GM18511 (cell line): ENCODE data around the gene KLF1.
A peak's percentile ranks its signal among the peaks of the same experiment; 100 is the strongest.
"Not testable (repeated sequence)": the region's sequence is repeated elsewhere in the genome, so short reads cannot be mapped to it uniquely, and the experiment has no call there.

Source experiments
- ATAC-seq: cut with Tn5 transposase; IDR thresholded peaks from one replicate; pipeline ENCODE4 v1.9.1; 2021; ENCODE audit warnings: mild to moderate bottlenecking, moderate library complexity; ENCODE audit not compliant: unreplicated experiment

Gene KLF1

GRCh38 chr19:12886969-12887747 is at the start of gene KLF1:
TSS of gene KLF1 (minus strand) at chr19:12887201. CDS start at chr19:12887140, 61 bp downstream.
- no peak for ATAC-seq

DNA sequence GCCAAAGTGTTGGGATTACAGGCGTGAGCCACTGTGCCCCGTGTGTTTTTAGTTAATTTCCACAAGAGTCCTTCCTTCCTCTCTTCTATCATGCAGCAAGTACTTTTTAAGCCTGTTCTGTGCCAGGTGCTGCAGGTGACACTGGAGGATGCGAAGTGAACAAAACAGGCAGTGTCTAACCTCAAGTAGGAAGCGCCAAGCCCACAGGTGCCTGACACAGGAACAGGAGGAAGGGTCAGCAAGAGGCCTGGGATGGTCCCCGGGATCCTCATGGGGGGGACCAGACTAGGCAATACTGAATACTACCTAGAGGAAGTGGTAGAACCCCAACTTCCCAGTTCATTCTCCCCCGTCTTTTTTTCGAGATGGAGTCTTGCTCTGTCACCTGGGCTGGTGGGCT is 49.6 kb upstream of the KLF1 start:
- no peak for ATAC-seq

DNA sequence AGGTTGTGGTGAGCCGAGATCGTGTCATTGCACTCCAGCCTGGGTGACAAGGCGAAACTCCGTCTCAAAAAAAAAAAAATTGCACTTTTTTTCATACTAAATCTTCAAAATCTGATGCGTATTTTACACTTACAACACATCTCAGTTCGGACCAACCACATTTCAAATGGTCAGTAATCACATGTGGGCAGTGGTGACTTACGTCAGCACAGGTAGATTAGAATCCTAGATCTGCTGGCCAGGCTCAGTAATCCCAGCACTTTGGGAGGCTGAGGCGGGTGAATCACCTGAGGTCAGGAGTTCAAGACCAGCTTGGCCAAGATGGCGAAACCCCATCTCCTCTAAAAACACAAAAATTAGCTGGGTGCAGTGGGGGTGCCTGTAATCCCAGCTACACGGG is 48.1 kb upstream of the KLF1 start:
- ATAC-seq: no peak

DNA sequence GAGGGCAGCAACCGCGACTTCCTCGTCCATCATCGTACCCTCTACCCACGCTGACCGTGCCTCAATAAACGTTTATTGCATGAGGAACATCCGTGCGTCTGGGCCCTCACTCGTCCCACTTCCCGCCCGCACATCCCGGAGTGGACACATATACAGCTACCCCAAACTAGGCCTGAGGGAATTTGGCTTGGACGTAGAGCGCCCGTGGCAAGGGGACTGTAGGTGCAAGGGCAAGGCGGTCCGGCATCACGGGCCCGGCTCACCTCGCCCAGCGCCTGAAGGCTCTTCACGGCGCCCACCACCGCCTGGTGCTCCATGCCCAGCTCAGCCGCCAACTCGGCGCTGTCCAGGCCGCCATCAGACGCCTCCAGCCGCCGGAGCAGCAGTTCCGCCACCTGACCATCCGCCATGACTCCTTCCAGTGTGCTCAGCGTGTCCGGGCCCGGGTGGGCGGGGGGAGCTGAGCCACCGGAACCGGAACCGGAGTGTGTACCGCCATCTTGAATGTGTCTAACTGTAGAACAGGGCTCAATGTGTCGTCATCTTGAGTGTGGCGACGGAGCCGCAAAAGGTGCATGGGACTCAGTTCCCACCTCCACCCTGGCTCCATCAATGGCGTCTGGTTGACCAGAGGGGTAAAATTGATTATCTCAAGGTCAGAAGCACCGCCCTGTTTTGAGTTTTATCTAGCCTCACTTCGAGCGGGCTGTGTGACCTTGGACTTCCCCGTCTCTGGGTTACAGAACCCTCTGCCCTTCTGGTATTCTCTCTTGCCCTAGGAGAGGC is 46.5 kb upstream of the KLF1 start, which contains the start of gene FARSA:
FARSA (minus strand) TSS at position 425 of the 786 bp plus-strand sequence; CDS start at position 410, 15 bp downstream.
- peak; percentile 60 for ATAC-seq

DNA sequence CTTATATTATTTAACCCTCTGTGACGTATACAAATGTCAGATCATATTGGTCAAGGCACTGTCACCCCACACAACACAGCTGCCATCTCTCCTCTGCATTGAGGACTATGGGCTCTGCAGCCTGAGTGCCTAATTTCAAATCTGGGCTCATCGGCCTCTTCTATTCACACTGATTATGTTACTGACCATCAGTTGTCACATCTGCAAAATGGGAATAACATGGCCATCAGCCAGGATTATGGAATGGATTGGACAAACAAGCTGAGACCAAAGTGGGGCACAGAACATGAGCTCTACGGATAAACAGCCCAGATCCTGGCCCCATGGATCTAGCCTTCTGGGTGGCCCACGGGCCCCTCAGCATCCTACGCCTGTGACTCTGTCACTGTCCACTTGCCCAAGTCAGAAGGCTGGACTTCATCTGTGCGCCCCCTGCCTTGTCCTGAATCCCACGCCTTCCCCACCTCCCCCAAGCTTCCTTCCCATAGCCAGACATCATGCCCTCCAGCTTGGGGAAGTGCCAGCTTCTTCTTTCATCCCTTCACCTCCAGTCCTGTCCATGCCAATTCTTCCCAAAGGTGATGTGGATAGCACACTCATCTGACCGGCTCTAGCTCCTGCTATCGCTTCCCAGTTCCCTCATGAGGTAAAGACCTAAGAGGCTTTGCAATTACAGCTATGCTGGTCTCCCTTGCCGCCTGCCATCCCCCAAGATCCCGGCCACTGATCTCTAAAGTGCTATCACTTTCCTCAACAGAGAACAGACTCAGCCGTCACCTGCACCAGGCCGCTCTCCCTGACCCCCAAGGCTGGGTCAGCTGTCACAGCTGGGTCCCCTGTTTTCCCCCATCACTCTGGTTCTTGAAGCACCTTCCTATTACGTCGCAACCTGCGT is 45.6 kb upstream of the KLF1 start:
- no peak for ATAC-seq

DNA sequence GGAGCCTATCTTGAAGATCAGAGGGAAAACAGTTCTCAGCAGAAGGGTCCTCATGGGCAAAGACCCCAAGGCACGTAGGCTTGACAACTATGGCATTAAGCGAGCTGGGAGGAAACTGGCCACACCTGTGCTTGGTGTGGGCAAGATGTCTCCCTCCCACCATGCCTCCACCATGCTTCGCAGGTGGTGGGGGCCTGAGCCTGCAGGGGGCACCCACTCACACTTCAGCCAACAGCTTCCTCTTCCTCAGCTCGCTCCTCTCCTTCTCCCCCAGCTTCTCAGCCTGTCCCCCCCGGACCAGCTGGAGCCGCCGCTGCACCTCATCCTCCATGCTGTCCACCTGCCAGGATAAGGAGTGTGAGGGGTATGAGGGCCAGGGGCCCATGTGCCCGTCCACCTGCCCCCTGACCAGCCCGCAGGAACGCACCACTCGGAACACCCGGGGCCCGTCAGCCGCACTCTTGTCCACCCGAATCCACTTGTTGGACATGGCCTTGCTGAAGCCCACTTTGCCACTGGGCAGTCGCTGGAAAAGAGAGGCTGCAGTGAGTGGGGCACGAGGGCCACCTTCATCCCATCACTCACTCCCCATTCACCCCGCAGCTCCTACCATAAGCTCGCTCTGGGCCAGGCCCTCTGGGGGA is 43.1 kb upstream of the KLF1 start:
- no peak for ATAC-seq

DNA sequence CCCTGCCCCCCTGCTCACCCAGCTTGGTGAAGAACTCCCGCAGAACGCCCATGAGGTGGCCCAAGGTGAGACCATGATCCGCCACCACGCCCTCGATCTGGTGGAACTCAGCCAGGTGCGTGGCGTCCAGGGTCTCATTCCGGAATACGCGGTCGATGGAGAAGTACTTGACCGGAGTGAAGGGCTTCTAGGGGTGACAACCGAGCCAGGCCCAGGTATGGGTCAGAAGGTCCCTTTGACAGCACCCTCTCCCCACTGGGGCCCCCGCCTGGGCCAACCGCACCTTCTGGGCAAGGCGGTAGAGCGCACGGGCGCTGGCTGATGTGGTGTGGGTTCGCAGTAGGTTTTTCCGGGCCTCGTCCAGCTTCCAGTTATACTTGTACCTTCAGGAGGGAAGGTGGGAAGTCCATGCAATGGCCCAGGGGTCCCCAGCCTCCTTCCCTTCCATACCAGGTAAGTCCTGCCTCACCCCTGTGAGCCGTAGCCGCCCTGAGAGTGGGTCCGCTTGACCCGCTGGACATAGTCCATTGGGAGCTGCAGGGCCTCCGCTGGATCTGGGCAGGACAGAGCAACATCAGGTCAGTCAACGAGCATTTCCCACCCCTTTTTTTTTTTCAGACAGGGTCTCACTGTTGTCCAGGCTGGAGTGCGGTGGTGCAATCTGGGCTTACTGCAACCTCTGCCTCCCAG is 37.8 kb upstream of the KLF1 start:
- ATAC-seq: no peak

DNA sequence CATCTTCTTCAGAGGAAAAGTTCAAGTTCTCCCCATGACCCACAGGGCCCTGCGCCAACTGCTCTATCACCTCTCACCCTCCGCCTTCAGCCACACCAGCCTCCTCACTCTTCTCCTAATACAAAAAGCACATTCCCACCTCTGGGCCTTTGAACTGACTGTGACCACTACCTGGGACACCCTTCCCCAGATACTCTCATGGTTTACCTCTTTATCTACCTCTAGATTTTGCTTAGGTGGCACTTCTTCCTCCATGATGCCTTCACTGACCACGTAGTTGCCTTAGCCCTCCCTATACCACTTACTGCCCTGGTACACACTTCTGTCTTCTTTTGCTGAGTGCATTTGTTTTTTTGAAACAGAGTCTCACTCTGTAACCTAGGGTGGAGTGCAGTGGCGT is 36.0 kb upstream of the KLF1 start:
- ATAC-seq: no peak

GRCh38 chr19:12921047-12921446 is 34.0 kb upstream of the KLF1 start:
- ATAC-seq: no peak

GRCh38 chr19:12918253-12918652 is 31.3 kb upstream of the KLF1 start:
- ATAC-seq: no peak

GRCh38 chr19:12915860-12916259 is 28.9 kb upstream of the KLF1 start:
- not testable (repeated sequence) for ATAC-seq

DNA sequence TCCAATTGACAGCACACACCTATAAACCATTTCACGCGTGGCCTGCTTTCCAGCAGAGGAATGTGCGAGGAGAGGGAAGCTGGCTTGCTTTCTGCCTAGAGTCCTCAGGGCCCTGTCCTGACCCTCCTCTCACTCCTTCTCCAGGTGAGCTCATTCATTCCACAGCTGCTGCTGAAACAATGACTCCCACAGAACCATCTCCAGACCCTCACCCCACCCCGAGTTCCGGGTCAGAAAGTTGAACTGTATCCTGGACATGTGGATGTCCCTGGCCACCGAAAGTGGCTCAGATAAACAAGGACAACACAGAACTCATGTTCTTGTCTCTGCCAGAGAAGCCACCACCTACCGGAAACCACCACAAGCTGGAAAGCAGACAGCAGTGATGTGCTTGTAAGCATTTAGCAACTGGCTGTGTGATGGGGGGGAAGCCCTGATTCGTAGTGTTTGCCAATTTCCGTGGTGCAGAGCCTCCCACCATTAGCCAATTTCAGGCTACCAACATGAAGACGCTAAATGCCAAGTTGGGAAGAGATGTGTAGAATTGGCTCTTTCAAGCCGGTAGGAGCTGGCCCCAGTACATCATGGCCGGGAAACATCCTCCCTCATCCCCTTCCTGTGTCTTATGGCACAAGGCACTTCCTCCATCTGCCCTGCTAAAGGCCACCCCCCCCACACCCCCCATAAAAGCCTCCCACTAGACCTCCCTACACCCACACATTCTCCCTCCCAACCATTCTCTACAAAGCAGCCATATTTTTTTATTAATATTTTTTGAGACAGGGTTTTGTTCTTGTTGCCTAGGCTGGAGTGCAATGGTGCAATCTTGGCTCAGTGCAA is 27.1 kb upstream of the KLF1 start:
- no peak for ATAC-seq

DNA sequence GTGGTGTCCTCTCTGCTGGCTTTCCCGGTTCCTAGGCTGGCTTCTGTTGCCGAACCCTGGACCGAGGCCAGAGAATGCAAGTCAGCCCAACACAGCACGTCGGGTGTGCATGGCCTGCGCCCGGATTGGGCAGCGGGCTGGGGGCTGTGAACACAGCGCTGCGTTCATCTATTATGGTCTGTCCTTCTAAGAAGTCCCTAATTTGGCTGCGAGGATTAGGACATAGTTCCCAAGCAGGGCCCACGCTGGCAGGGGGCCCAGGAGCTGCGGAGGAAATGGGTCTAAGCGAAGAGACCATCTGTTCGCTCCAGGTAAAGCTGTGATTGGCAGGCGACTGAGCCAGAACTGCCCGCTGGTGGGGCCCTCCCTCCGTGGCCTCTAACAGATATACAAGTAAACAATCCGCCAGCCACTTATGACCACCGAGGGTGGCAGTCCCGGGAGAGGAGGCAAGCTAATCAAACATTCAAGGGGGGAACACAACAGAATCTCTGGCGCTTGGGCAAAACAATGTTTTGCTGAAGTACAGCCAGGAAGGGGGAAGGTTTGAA is 26.1 kb upstream of the KLF1 start:
- no peak for ATAC-seq

GRCh38 chr19:12912571-12912970 is 25.6 kb upstream of the KLF1 start:
- no peak for ATAC-seq

GRCh38 chr19:12907166-12907565 is 20.2 kb upstream of the KLF1 start:
- no peak for ATAC-seq

GRCh38 chr19:12899891-12900518 is 13.0 kb upstream of the KLF1 start:
- peak; percentile 90 for ATAC-seq

GRCh38 chr19:12896460-12896859 is 9.5 kb upstream of the KLF1 start:
- ATAC-seq: no peak

- ATAC-seq: no peak
Observed at GRCh38 chr19:12893582-12893981, 6.6 kb upstream of the KLF1 start.
